PC-9 (cell line): ENCODE data around the gene DNASE1L3.

Experiments used
- EZH2 ChIP-seq: fragments of 200-600 bp; sonication (generic); IDR thresholded peaks from 2 replicates; pipeline ENCODE4 v1.8.0; 2017; ENCODE audit warnings: antibody characterized with exemption, low read depth
- TF ChIP-seq, protein P1 (sequence below): fragments of 200-600 bp; sonication (generic); conservative IDR thresholded peaks from 2 replicates; pipeline ENCODE4 v1.6.1; 2017; ENCODE audit warnings: mixed run types, antibody characterized with exemption, mild to moderate bottlenecking, moderate library complexity

DNA sequence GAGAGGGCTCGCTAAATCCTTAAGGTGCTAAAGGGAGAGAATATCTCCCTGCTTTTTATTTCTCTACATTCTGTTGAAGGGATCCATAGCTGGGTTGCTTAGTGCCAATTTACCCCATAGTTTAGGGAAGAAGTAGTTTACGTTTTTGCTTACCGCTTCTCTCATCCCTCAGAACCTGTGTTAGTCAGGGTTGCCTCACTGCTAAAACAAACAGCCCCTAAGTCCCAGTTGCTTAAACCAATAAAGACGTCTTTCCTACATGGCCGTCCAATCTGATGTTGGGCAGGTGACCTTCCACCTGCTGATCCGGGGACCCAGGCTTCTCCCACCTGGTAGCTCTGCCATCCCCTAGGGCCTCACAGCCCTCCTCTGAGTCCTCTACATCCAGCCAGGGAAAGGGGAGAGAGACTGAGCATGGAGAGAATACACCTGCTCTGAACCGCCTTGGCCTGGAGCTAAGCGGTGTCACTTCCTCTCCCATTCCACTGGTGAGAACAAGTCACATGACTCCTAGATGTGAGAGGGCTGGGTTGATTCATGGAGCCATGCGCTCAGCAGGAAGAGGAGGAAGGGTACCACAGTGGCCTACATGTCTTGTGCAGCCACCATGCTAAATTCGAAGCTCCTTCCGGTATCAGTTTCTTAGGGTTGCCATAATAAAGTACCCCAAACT lies 26.3 kb downstream of the DNASE1L3 start:
- TF ChIP-seq, protein P1, sequence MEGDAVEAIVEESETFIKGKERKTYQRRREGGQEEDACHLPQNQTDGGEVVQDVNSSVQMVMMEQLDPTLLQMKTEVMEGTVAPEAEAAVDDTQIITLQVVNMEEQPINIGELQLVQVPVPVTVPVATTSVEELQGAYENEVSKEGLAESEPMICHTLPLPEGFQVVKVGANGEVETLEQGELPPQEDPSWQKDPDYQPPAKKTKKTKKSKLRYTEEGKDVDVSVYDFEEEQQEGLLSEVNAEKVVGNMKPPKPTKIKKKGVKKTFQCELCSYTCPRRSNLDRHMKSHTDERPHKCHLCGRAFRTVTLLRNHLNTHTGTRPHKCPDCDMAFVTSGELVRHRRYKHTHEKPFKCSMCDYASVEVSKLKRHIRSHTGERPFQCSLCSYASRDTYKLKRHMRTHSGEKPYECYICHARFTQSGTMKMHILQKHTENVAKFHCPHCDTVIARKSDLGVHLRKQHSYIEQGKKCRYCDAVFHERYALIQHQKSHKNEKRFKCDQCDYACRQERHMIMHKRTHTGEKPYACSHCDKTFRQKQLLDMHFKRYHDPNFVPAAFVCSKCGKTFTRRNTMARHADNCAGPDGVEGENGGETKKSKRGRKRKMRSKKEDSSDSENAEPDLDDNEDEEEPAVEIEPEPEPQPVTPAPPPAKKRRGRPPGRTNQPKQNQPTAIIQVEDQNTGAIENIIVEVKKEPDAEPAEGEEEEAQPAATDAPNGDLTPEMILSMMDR = no peak
- no peak for TF ChIP-seq EZH2
